ENCODE data around the gene ZNF385B. TPM values are rescaled to one million over a fixed set of nuclear protein-coding genes. Genes with fewer than 3 reads are reported as not detected.

ZNF385B gene
- total RNA-seq, 1 donor from 2014 or later, result 1.2 TPM

- DNase-seq (ENCODE audit: low read depth), result no peak
Measured at GRCh38 chr2:179556425-179556824, 305.0 kb downstream of the ZNF385B start.

- peak; percentile 37 for DNase-seq (ENCODE audit: low read depth)
Measured at GRCh38 chr2:179555691-179556283, 305.6 kb downstream of the ZNF385B start.

GRCh38 chr2:179554639-179555386 lies 306.6 kb downstream of the ZNF385B start:
- DNase-seq (ENCODE audit: low read depth), result no peak

- no peak for DNase-seq (ENCODE audit: low read depth)
Measured at GRCh38 chr2:179553382-179553781, 308.0 kb downstream of the ZNF385B start.

- no peak for DNase-seq (ENCODE audit: low read depth)
Measured at GRCh38 chr2:179551539-179552045, 309.8 kb downstream of the ZNF385B start.

- DNase-seq (ENCODE audit: low read depth), result no peak
Measured at GRCh38 chr2:179550849-179551248, 310.6 kb downstream of the ZNF385B start.

- DNase-seq (ENCODE audit: low read depth), result no peak
Measured at GRCh38 chr2:179550214-179550613, 311.2 kb downstream of the ZNF385B start.

GRCh38 chr2:179546656-179547055 lies 314.8 kb downstream of the ZNF385B start:
- DNase-seq (ENCODE audit: low read depth), result no peak

- DNase-seq (ENCODE audit: low read depth), result no peak
Measured at GRCh38 chr2:179545024-179545423, 316.4 kb downstream of the ZNF385B start.

GRCh38 chr2:179543361-179543901 lies 318.0 kb downstream of the ZNF385B start:
- DNase-seq (ENCODE audit: low read depth), result no peak

- no peak for DNase-seq (ENCODE audit: low read depth)
Measured at GRCh38 chr2:179541586-179541985, 319.8 kb downstream of the ZNF385B start.

GRCh38 chr2:179539124-179539511 lies 322.3 kb downstream of the ZNF385B start:
- DNase-seq (ENCODE audit: low read depth), result no peak

GRCh38 chr2:179538406-179539123 lies 322.8 kb downstream of the ZNF385B start:
- DNase-seq (ENCODE audit: low read depth), result no peak

- DNase-seq (ENCODE audit: low read depth), result peak; percentile 31
Measured at GRCh38 chr2:179536185-179536584, 325.2 kb downstream of the ZNF385B start.

- DNase-seq (ENCODE audit: low read depth), result no peak
Measured at GRCh38 chr2:179533875-179534274, 327.5 kb downstream of the ZNF385B start.

- no peak for DNase-seq (ENCODE audit: low read depth)
Measured at GRCh38 chr2:179532863-179533278, 328.5 kb downstream of the ZNF385B start.

- DNase-seq (ENCODE audit: low read depth), result no peak
Measured at GRCh38 chr2:179528576-179529069, 332.8 kb downstream of the ZNF385B start.

GRCh38 chr2:179525340-179525739 lies 336.1 kb downstream of the ZNF385B start:
- peak; percentile 95 for DNase-seq (ENCODE audit: low read depth)

GRCh38 chr2:179524809-179525339 lies 336.5 kb downstream of the ZNF385B start:
- no peak for DNase-seq (ENCODE audit: low read depth)

- no peak for DNase-seq (ENCODE audit: low read depth)
Measured at GRCh38 chr2:179521944-179522343, 339.5 kb downstream of the ZNF385B start.

- DNase-seq (ENCODE audit: low read depth), result no peak
Measured at GRCh38 chr2:179518830-179519229, 342.6 kb downstream of the ZNF385B start.

Measured in myocyte (in vitro differentiated cells).